ENCODE data around the gene UBE2E3. TPM values are rescaled to one million over a fixed set of nuclear protein-coding genes. Genes with fewer than 3 reads are reported as not detected.

Gene UBE2E3
- polyA plus RNA-seq, 4 donors, result 55.3 to 62.8 (median 60.5) TPM

DNA sequence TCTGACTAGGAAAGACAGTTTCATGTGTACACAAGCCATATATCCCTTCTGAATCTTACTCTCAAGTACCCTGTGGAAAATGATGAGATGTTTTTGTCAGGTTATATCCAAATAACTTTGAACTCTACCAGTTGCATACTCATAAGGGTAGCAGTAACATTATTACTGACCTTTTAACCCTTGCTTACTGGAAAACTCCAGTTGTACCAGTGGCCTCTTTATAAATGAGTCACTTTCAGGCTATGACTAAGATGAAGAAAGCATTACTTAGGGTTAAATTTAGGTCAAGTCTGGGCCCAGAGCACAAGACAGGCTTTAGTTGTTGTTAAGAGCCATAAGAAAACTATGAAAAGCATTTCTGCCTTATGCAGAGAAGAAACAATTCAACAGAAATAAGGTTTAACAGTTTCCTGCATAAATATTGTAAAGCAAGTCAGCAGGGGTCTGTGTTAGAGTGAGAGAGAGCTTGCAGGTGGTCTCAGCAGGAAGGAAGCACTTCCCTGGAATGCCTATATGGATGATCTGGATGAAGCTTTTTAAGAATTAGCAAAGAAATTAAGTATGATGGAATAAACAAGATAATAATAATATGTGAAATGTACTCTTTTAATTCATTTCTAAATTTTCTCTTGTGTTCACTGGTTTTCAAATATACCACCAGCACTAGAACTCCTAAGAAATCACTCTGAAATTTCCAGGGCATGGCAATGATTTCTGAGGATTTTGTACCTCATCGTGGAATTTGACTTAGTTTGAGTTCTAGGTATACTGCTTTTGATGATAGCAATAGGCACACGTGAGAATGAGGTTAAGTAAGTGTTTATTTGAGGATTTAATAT, 126.6 kb downstream of the UBE2E3 start:
- Histone ChIP-seq H3K9me3 (ENCODE audit: control insufficient read depth in 2 of 2, insufficient read depth in 1 of 2, low read depth in 1 of 2, low read length in 1 of 2) (no peaks in the 10 kb centered on the region), H3K27ac (ENCODE audit: low read depth in 1 of 3, low read length in 2 of 3) (no peak overlapping the region), H3K4me3 (ENCODE audit: low read depth in 1 of 3, low read length in 3 of 3) (no peak overlapping the region), H3K36me3 (ENCODE audit: control insufficient read depth in 3 of 3, insufficient read depth in 2 of 3, low read depth in 1 of 3, low read length in 3 of 3) (no peaks in the 10 kb centered on the region), H3K4me1 (ENCODE audit: control insufficient read depth in 3 of 3, insufficient read depth in 2 of 3, low read depth in 1 of 3, low read length in 2 of 3) (no peaks in the 10 kb centered on the region), H3K27me3 (ENCODE audit: control insufficient read depth in 3 of 3, insufficient read depth in 3 of 3, low read length in 3 of 3) (no peaks in the 10 kb centered on the region)
- DNase-seq, result no peak
- no peak for FAIRE-seq
- WGBS, 3 donors, result 36 to 47% (median 45%) methylated on average over 2 of the region's 2 CpGs

DNA sequence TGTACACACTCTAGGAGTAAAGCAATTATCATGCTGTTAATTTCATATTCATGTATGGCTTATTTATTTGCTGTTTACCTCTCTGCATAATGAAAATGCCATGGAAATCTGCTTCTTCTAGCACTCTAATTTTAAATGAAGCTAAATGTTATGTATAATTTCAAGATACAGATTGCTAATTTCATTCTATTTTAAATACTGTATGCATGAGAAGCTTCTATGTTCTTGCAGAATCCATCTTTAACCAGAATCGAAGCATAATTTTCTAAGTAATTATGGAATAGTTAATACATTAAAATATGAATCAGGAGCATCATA, 127.2 kb downstream of the UBE2E3 start:
- no peaks in the 10 kb centered on the region for H3K9me3 ChIP-seq (ENCODE audit: control insufficient read depth in 2 of 2, insufficient read depth in 1 of 2, low read depth in 1 of 2, low read length in 1 of 2)
- no peak overlapping the region for H3K4me3 ChIP-seq (ENCODE audit: low read depth in 1 of 3, low read length in 3 of 3)
- DNase-seq, result no peak
- H3K36me3 ChIP-seq (ENCODE audit: control insufficient read depth in 3 of 3, insufficient read depth in 2 of 3, low read depth in 1 of 3, low read length in 3 of 3), result no peaks in the 10 kb centered on the region
- WGBS, 3 donors, result 81 to 90% (median 89%) methylated on average over 1 of the region's 1 CpG
- no peak for FAIRE-seq
- no peaks in the 10 kb centered on the region for H3K27me3 ChIP-seq (ENCODE audit: control insufficient read depth in 3 of 3, insufficient read depth in 3 of 3, low read length in 3 of 3)
- no peak overlapping the region for H3K27ac ChIP-seq (ENCODE audit: low read depth in 1 of 3, low read length in 2 of 3)
- no peaks in the 10 kb centered on the region for H3K4me1 ChIP-seq (ENCODE audit: control insufficient read depth in 3 of 3, insufficient read depth in 2 of 3, low read depth in 1 of 3, low read length in 2 of 3)

DNA sequence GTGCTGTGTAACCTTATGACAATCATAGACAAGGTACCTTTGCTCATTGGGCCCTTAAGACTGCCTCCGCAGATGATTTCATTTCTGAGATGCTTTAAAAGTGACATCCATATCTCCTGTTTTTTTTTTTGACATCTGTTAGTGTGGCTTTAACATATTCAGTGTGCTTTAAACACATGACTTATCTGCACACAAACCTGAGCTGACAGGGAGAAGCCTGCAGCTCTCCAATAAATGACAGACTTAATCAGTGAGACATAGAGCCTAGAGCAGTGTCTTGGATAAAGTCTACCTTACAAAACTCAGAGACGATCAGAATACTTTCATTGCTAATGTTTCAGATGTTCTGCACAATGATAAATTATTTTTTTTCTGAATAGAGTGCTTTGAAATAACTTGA, 130.7 kb downstream of the UBE2E3 start:
- Histone ChIP-seq H3K4me3 (ENCODE audit: low read depth in 1 of 3, low read length in 3 of 3) (no peak overlapping the region), H3K27me3 (ENCODE audit: control insufficient read depth in 3 of 3, insufficient read depth in 3 of 3, low read length in 3 of 3) (no peaks in the 10 kb centered on the region), H3K27ac (ENCODE audit: low read depth in 1 of 3, low read length in 2 of 3) (no peak overlapping the region), H3K36me3 (ENCODE audit: control insufficient read depth in 3 of 3, insufficient read depth in 2 of 3, low read depth in 1 of 3, low read length in 3 of 3) (no peaks in the 10 kb centered on the region), H3K4me1 (ENCODE audit: control insufficient read depth in 3 of 3, insufficient read depth in 2 of 3, low read depth in 1 of 3, low read length in 2 of 3) (no peaks in the 10 kb centered on the region), H3K9me3 (ENCODE audit: control insufficient read depth in 2 of 2, insufficient read depth in 1 of 2, low read depth in 1 of 2, low read length in 1 of 2) (no peaks in the 10 kb centered on the region)
- WGBS, 3 donors, result 88 to 89% (median 88%) methylated on average over 2 of the region's 2 CpGs
- FAIRE-seq (no peak), DNase-seq (no peak)

DNA sequence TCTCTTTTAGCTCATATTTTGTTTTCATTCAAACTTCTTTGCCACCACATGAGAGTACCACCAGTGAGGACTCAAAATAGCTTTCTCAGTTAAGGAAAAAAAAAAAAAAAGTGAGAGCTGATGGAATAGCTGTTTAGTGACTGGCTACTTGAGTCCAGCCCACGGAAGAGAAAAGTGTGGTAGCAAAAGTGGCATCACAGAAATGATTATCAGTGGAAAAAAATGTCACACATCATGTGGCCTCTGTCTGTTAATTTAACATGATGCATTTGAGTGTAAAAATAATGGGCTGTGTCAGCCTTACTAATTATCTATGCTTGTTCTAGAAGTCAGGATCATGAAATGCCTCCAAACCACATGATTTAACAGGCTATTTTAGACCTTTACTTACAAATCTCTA, 132.5 kb downstream of the UBE2E3 start:
- Histone ChIP-seq H3K27ac (ENCODE audit: low read depth in 1 of 3, low read length in 2 of 3) (no peak overlapping the region), H3K4me3 (ENCODE audit: low read depth in 1 of 3, low read length in 3 of 3) (no peak overlapping the region), H3K27me3 (ENCODE audit: control insufficient read depth in 3 of 3, insufficient read depth in 3 of 3, low read length in 3 of 3) (no peaks in the 10 kb centered on the region), H3K36me3 (ENCODE audit: control insufficient read depth in 3 of 3, insufficient read depth in 2 of 3, low read depth in 1 of 3, low read length in 3 of 3) (no peaks in the 10 kb centered on the region), H3K9me3 (ENCODE audit: control insufficient read depth in 2 of 2, insufficient read depth in 1 of 2, low read depth in 1 of 2, low read length in 1 of 2) (no peaks in the 10 kb centered on the region), H3K4me1 (ENCODE audit: control insufficient read depth in 3 of 3, insufficient read depth in 2 of 3, low read depth in 1 of 3, low read length in 2 of 3) (no peaks in the 10 kb centered on the region)
- no peak for FAIRE-seq
- DNase-seq, result no peak
- WGBS, 3 donors, result 56 to 89% (median 73%) methylated on average over 1 of the region's 1 CpG

Measured in small intestine (tissue), 7 donors.